HL-60 (cell line): ENCODE results near the gene THEM4.
"Not testable (repeated sequence)": the region's sequence is repeated elsewhere in the genome, so short reads cannot be mapped to it uniquely, and the experiment has no call there.

Experiments used
- POLR2AphosphoS5 ChIP-seq: IDR thresholded peaks from 2 replicates; pipeline ENCODE4 v1.6.1; 2012; ENCODE audit warnings: low read depth
- TF ChIP-seq, protein P1 (sequence below): IDR thresholded peaks from one replicate; pipeline ENCODE4 v1.5.1; 2011; ENCODE audit warnings: low read length, control low read depth, inconsistent platforms; ENCODE audit not compliant: insufficient read depth

DNA sequence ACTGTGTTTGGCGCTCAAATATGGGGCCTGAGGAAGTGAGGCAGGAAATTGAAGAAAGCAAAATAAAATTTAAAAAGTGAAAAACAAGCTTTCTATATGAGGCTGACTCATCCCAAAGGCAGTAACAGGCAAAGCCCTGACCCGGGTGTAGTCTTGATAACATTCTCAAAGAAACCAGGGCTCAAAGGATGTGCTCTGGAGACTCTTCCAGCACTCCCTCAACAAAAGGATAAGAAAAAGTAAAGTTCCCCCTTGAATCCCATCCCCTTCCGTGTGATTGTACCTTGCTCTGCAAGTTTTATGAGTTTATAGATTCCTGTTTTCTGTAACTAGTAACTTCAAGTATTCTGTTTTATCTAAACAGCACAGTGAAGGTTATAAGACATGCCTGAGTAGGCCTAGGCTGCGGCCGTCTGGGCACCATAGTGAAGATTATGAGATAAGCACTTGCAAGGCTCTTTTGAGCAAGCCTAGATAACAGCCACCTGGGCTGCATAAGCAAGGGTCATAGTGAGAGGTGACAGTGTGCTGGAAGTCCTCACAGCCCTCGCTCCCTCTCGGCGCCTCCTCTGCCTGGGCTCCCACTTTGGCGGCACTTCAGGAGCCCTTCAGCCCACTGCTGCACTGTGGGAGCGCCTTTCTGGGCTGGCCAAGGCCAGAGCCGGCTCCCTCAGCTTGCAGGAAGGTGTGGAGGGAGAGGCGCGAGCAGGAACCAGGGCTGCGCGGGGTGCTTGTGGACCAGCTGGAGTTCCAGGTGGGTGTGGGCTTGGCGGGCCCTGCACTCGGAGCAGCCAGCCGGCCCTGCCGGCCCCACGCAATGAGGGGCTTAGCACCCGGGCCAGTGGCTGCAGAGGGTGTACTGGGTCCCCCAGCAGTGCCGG, 3.6 kb downstream of the THEM4 start:
- TF ChIP-seq, protein P1, sequence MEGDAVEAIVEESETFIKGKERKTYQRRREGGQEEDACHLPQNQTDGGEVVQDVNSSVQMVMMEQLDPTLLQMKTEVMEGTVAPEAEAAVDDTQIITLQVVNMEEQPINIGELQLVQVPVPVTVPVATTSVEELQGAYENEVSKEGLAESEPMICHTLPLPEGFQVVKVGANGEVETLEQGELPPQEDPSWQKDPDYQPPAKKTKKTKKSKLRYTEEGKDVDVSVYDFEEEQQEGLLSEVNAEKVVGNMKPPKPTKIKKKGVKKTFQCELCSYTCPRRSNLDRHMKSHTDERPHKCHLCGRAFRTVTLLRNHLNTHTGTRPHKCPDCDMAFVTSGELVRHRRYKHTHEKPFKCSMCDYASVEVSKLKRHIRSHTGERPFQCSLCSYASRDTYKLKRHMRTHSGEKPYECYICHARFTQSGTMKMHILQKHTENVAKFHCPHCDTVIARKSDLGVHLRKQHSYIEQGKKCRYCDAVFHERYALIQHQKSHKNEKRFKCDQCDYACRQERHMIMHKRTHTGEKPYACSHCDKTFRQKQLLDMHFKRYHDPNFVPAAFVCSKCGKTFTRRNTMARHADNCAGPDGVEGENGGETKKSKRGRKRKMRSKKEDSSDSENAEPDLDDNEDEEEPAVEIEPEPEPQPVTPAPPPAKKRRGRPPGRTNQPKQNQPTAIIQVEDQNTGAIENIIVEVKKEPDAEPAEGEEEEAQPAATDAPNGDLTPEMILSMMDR: not testable (repeated sequence)
- not testable (repeated sequence) for TF ChIP-seq POLR2AphosphoS5
